Mucosa of gallbladder (tissue), 1 donor: ENCODE measurements around the gene IRF2BP2. TPM values are rescaled to one million over a fixed set of nuclear protein-coding genes. Genes with fewer than 3 reads are reported as not detected.
"Not testable (repeated sequence)": the region's sequence is repeated elsewhere in the genome, so short reads cannot be mapped to it uniquely, and the experiment has no call there.

Experiments
- DNase-seq: peaks from one replicate; pipeline ENCODE4 v3.0.0-alpha.2; 2020; ENCODE audit warnings: low spot score
- total RNA-seq: library from RNA; stranded (reverse); gene quantifications from one replicate; pipeline ENCODE4 v1.2.1, GENCODE V29; 2021
- donor health status: DM: no; HTN: no; CAD: no.

Gene IRF2BP2
- total RNA-seq, 1 donor from 2014 or later: 231 TPM

- no peak for DNase-seq
Observed at GRCh38 chr1:234601301-234602017, 8.5 kb downstream of the IRF2BP2 start.

DNA sequence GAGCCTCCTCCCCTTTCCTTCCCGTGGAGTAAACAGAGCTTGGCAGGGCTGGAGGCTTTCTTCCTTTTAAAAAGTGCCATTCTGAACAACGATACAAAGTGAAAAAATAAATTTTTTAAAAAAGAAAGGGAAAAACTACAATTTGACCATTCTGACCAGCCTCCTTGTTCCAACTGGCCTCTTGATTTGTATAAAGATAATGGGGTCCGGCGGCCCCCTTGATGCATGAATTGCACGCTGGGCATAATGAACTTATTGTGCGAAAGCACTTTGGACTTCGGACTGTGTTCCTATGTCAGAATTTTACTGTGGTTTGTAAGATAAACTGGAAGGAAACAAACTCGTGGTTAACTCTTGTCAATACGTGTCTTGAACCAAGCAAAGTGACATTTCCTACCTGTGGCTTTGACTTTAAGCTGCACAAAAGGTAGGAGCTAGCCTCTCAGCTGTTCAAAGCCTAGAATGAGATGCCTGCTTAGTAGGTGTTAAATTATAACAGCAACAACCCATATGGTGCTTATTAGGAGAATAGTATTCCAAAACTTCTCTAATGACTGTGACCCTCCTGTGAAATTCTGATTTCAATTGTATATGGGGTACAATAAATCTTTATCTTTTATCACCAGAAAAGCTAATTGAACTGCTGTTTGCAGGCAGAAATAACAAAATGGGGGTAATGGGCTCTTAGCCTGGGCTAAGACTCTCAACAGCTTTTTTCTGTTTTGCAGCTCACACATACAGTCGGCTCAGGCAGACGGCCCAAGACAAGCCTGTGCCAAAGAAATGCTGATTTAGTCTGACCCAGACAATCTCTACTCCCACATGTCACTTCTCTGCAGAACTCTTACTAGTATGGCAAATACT is 9.3 kb downstream of the IRF2BP2 start:
- DNase-seq: peak; percentile 65

GRCh38 chr1:234599617-234600417 is 10.2 kb downstream of the IRF2BP2 start:
- peak; percentile 85 for DNase-seq

- DNase-seq: no peak
Observed at GRCh38 chr1:234598974-234599616, 10.9 kb downstream of the IRF2BP2 start.

GRCh38 chr1:234597894-234598293 is 12.1 kb downstream of the IRF2BP2 start:
- DNase-seq: peak; percentile 56

- DNase-seq: no peak
Observed at GRCh38 chr1:234595899-234596298, 14.1 kb downstream of the IRF2BP2 start.

- DNase-seq: not testable (repeated sequence)
Observed at GRCh38 chr1:234594575-234594974, 15.4 kb downstream of the IRF2BP2 start.

DNA sequence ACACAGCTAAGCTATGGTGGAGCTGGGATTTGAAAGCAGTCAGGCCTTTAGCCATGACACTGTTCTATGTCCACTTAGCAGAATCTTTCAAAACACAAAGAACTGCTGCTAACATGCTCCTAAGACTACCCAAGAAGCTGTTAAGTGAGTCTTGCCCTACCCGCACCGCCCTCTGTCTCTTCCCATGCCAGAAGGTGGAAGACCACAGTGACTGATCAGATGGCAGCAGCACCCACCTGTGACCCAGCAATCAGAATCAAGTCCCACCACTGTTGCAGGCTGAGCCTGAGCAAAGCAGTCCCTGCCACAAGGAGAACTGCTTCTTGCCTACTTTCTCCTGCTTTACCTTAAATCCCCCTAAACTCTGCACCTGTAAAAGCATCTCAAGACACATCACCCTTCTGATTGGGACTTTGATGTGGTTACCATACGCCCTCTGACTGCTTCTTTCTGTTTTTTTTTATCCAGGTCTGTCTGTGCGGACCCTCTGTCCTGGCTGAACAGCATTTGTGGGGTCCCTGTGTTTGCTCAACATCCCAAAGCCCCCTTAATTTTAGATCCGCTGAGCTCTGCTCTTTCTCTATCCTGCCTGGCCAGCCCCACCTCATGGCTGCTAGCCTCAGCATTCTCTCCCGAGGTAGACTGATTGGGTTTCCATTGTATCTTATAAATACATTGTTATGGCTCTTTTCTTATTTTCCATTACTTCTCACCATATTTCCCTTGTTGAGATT is 16.0 kb downstream of the IRF2BP2 start:
- no peak for DNase-seq

DNA sequence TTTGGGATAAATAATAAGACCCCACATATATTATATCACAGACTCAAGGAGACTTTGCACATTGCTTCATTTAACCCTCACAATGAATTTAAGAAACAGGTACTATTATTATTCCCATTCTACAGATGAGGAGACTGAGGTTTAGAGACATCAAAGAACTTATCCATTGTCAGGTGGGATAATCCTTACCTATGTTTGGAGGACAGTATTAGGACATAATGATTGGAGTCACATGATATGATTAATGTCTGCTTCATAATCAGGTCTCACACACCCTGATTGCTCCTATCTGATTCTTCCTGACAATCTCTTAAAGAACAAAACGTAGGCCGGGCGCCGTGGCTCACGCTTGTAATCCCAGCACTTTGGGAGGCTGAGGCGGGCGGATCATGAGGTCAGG is 16.9 kb downstream of the IRF2BP2 start:
- DNase-seq: no peak

GRCh38 chr1:234592240-234592639 is 17.7 kb downstream of the IRF2BP2 start:
- no peak for DNase-seq

DNA sequence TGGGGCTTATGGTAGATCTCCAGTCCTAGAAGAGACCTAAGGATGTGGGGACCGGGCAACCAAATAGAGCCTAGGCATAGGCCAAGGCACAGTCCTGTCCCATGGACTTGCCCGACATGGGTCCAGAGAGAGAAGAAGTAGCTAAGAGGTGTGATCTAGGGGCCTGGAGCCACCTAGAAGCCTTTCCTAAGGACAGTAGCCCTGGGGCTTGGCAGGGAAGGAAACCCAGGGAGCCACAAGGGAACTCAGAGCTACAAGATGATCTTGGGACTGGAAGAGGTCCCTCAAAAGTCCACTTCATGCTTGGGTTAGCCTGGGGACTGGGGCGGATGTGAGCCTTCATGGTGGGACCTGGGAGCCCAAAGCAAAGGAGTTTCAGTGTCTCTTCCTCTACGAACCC is 18.8 kb downstream of the IRF2BP2 start:
- no peak for DNase-seq

DNA sequence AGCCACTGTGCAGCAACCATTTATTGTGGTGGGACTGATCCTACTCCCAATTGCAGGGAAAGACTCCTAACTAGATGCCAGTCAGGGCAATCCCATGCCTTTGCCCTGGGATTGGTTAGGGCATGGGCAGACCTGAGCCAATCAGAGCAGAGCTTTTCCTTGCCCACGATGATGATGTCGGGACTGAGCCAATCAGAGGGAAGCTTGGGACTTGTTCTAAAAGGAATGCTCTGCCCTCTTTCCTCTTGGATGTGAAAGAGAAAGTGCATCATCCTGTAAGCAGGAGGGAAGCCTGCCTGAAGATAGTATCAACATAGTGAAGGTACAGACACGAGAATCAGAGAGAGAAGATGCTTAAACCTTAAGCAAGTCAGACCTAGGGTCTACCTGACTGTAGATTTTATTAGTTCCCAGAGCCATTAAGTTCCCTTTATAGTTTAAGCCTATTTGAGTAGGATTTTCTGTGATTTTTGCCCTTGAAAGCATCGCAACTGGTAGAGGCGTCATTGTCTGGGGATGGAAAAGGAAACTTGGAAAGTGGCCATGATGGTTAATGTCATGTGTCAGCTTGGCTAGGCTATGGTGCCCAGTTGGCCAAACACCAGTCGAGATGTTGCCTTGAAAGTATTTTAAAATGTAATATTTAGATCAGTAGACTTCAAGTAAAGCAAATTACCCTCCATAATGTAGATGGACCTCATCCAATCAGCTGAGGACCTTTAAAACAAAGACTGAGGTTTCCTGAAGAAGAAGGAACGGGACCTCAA is 19.9 kb downstream of the IRF2BP2 start:
- no peak for DNase-seq

- no peak for DNase-seq
Observed at GRCh38 chr1:234589064-234589800, 20.7 kb downstream of the IRF2BP2 start.

DNA sequence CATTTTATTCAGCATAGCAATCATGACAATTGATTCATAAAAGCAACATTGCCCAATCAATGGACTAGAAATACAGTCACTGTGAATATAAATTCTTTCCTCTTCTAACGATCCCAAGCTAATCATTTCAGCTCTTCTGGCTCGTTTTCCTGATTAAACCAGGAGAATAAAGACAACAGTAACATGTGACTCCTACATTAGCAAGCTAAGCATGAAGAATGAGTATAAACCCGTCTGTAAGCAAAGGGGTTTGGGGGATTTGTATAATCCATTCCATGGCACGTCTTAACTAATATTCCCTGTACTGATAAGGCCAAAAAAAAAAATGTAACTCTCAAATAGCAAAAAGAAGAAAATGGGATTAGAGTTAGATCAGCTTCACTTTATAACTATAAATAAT is 21.6 kb downstream of the IRF2BP2 start:
- no peak for DNase-seq

- no peak for DNase-seq
Observed at GRCh38 chr1:234586892-234587485, 23.0 kb downstream of the IRF2BP2 start.

DNA sequence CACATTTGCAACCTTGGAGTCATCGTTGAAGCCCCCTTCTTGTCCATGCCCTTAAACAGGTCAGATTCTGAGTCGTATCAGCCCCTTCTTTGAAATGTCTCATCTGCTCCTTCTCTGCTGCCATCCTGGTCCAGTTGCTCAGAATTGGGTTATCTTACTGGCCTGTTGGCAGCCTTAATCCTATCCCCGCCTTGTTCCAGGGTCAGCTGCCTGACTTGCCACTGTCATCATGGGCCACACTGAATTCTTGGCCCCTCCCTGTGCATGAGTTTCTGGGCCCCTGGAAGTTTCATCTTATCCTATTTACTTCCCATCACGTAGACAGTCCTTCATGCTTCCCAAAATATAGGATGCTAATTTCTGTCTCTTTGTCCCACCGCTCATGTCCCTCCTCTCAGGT is 23.7 kb downstream of the IRF2BP2 start:
- DNase-seq: no peak

GRCh38 chr1:234585330-234586055 is 24.5 kb downstream of the IRF2BP2 start:
- no peak for DNase-seq

- no peak for DNase-seq
Observed at GRCh38 chr1:234584926-234585325, 25.1 kb downstream of the IRF2BP2 start.
